Keratinocyte (primary cell): ENCODE results near the gene HDAC9. TPM values are rescaled to one million over a fixed set of nuclear protein-coding genes. Genes with fewer than 3 reads are reported as not detected.
A peak's percentile ranks its signal among the peaks of the same experiment; 100 is the strongest.

Experiments used
- DNase-seq: peaks from one replicate; pipeline ENCODE4 v3.0.0-alpha.2; 2011; ENCODE audit warnings: low read depth, missing footprints, low spot score
- FAIRE-seq: peaks from 2 replicates; lab custom pipeline; 2011; peaks lifted over from hg19 to GRCh38; lab: Jason Lieb, UNC
- H2AFZ ChIP-seq: 2 replicates; pipeline ENCODE4 v1.6.0; 2012; ENCODE audit warnings: low read length, control low read depth, inconsistent platforms; ENCODE audit not compliant: control insufficient read depth
- H3K27ac ChIP-seq: 2 replicates; pipeline ENCODE4 v1.5.1; 2011; ENCODE audit warnings: low read length; ENCODE audit not compliant: control insufficient read depth, insufficient read depth
- H3K27me3 ChIP-seq: 3 replicates; pipeline ENCODE4 v1.6.0; 2011; ENCODE audit warnings: low read length; ENCODE audit not compliant: control insufficient read depth, insufficient read depth; ENCODE audit errors: extremely low read depth
- H3K36me3 ChIP-seq, 2 experiments: 2 replicates in 1 of 2; 3 replicates in 1 of 2; pipeline ENCODE4 v1.5.1; 2011; ENCODE audit warnings: low read length in 2 of 2, mild to moderate bottlenecking in 1 of 2; ENCODE audit not compliant: control insufficient read depth in 2 of 2, insufficient read depth in 2 of 2; ENCODE audit errors: extremely low read depth in 1 of 2
- H3K4me1 ChIP-seq: 3 replicates; pipeline ENCODE4 v1.5.1; 2011; ENCODE audit warnings: low read length; ENCODE audit not compliant: control insufficient read depth, insufficient read depth; ENCODE audit errors: extremely low read depth
- H3K4me2 ChIP-seq: 3 replicates; pipeline ENCODE4 v1.6.0; 2011; ENCODE audit warnings: low read depth, low read length; ENCODE audit not compliant: control insufficient read depth, insufficient read depth; ENCODE audit errors: extremely low read depth
- H3K4me3 ChIP-seq, 3 experiments: fragments of 200-600 bp in 1 of 3; sonication (generic) in 1 of 3; 2 replicates in 2 of 3; 3 replicates in 1 of 3; pipeline ENCODE4 v1.5.1; 2011 to 2016; ENCODE audit warnings: low read length in 3 of 3, mild to moderate bottlenecking in 3 of 3, control low read depth in 2 of 3, inconsistent platforms in 1 of 3, low read depth in 1 of 3, mixed read lengths in 1 of 3, mixed run types in 1 of 3, moderate library complexity in 1 of 3; ENCODE audit not compliant: control insufficient read depth in 2 of 3, insufficient read depth in 2 of 3; ENCODE audit errors: extremely low read depth in 1 of 3
- H3K79me2 ChIP-seq: 2 replicates; pipeline ENCODE4 v1.6.0; 2012; ENCODE audit warnings: low read length; ENCODE audit not compliant: control insufficient read depth, insufficient read depth
- H3K9ac ChIP-seq: 3 replicates; pipeline ENCODE4 v1.6.0; 2011; ENCODE audit warnings: low read length; ENCODE audit not compliant: control insufficient read depth, insufficient read depth; ENCODE audit errors: extremely low read depth
- H3K9me1 ChIP-seq: 3 replicates; pipeline ENCODE4 v1.6.0; 2011; ENCODE audit warnings: low read length; ENCODE audit not compliant: control insufficient read depth, insufficient read depth; ENCODE audit errors: extremely low read depth
- H3K9me3 ChIP-seq: 2 replicates; pipeline ENCODE4 v1.5.1; 2012; ENCODE audit warnings: low read depth, low read length; ENCODE audit not compliant: control insufficient read depth
- H4K20me1 ChIP-seq: 3 replicates; pipeline ENCODE4 v1.6.0; 2011; ENCODE audit warnings: low read length; ENCODE audit not compliant: control insufficient read depth, insufficient read depth; ENCODE audit errors: extremely low read depth
- EZH2 ChIP-seq: IDR thresholded peaks from one replicate; pipeline ENCODE4 v1.6.1; 2012; ENCODE audit warnings: inconsistent platforms, mild to moderate bottlenecking, low read length, moderate library complexity
- dilution Hi-C: fragments of 300-500 bp; cut with MboI; formaldehyde crosslinking; loops from one replicate; pipeline ENCODE4 v1.7.0; 2020; ENCODE audit warnings: low sequenced_read_pairs; ENCODE audit not compliant: extremely low pct_ligation_motif_present
- polyA plus RNA-seq, 5 experiments: library from polyadenylated mRNA; depleted of rRNA in 3 of 5; stranded (reverse) in 3 of 5; stranded (forward) in 1 of 5; unstranded in 1 of 5; fragments of >200 nt; gene quantifications; 1 replicate in 1 of 5; 2 replicates in 3 of 5; 3 replicates in 1 of 5; pipeline versions ENCODE4 v1.2.1 to v1.2.3, GENCODE V29; 2011 to 2012; ENCODE audit warnings: missing spikeins in 2 of 5, low read depth in 1 of 5, low replicate concordance in 1 of 5
- TF ChIP-seq, protein P1 (sequence below), 3 experiments: IDR thresholded peaks in 1 of 3; conservative IDR thresholded peaks in 1 of 3; optimal IDR thresholded peaks in 1 of 3; 2 replicates in 2 of 3; 3 replicates in 1 of 3; pipeline versions ENCODE3 to v1.5.1; 2011; ENCODE audit warnings: low read length in 3 of 3, mild to moderate bottlenecking in 3 of 3, moderate library complexity in 2 of 3, control low read depth in 1 of 3, inconsistent platforms in 1 of 3; ENCODE audit not compliant: insufficient read depth in 2 of 3; ENCODE audit errors: extremely low read depth in 1 of 3

The HDAC9 gene
- polyA plus RNA-seq, 1 donor (not counting 4 experiments of a cell fraction or from before 2014, with no cell fraction given), result 24.6 TPM

DNA sequence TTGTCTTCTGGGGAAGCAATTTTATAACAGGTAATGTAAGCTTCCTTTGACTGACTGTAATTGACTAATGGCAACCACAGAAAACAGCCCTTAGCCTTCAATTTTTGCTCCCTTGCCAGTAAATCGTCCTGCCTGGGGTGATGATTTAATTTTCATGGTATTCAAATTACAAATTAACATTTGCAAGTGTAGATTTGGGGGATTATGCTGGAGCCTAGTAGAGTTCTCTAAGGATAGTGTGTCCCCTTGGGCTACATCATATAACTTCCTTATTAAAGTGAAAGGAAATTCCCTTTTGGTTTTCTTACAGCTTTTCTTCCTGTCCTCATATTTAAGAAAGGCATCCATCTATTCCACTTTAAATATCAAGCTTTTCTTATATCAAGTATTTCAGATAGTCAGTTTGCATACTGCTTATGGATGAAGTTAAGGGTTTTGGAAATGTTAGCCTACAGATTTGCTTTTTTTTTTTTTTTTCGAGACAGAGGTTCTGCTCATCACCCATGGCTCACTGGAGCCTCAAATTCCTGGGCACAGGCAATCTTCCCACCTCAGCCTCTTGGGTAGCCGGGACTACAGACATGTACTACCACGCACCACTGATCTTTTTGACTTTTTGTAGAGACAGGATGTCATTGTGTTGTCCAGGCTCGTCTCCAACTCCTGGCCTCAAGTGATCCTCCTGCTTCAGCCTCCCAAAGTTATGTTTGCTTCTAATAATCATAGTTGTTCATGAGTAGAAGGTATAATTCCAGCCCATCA, 35.9 kb upstream of the HDAC9 start:
- dilution Hi-C loops, result no loop called here
- Histone ChIP-seq H3K4me3 (no peak overlapping the region), H4K20me1 (no peaks in the 10 kb centered on the region), H3K9me1 (no peaks in the 10 kb centered on the region), H3K36me3 (no peaks in the 10 kb centered on the region), H3K4me1 (no peaks in the 10 kb centered on the region), H2AFZ (no peak overlapping the region), H3K4me2 (peak overlapping the region; percentile 7), H3K27ac (no peak overlapping the region), H3K27me3 (no peaks in the 10 kb centered on the region), H3K79me2 (no peaks in the 10 kb centered on the region), H3K9me3 (no peaks in the 10 kb centered on the region), H3K9ac (no peak overlapping the region)
- FAIRE-seq (no peak), DNase-seq (no peak)
- TF ChIP-seq, protein P1, sequence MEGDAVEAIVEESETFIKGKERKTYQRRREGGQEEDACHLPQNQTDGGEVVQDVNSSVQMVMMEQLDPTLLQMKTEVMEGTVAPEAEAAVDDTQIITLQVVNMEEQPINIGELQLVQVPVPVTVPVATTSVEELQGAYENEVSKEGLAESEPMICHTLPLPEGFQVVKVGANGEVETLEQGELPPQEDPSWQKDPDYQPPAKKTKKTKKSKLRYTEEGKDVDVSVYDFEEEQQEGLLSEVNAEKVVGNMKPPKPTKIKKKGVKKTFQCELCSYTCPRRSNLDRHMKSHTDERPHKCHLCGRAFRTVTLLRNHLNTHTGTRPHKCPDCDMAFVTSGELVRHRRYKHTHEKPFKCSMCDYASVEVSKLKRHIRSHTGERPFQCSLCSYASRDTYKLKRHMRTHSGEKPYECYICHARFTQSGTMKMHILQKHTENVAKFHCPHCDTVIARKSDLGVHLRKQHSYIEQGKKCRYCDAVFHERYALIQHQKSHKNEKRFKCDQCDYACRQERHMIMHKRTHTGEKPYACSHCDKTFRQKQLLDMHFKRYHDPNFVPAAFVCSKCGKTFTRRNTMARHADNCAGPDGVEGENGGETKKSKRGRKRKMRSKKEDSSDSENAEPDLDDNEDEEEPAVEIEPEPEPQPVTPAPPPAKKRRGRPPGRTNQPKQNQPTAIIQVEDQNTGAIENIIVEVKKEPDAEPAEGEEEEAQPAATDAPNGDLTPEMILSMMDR (optimal IDR thresholded peaks at IDR 0.05 in 1 of 3, IDR thresholded peaks at IDR 0.05 in 1 of 3, conservative IDR thresholded peaks at IDR 0.05 in 1 of 3; ENCODE audit: extremely low read depth in 1 of 3, insufficient read depth in 2 of 3, low read length in 3 of 3), result no peak
- TF ChIP-seq EZH2, result no peak

DNA sequence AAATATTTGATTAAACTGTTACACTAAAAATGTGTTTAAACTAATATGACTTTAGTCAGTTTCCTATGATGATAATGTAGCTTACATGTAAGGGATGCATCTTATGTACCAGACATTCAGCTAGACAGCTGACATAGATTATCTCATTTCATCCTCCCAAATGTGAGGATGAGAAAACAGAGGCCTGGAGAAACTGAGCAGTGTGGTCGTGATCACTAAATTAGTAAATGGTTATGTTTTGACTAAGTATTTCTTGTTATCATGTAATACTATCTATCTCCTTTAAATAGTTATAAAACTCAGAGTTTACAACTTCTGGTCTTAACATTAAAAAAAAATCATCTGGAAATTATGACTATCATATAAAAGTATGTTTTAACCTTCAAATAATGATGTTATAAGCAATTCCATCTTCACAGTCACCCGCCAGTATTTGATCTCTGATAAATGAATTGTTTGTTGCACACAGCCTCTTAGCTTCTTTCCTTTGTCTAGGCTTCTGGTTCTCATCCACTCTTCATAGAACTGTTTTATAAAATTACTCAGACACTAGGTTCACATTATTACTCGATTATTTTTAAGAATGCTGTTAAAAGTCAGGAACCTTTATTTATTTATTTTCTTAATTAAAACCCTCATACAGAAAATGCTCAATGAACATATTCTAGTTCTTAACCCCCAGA, 33.6 kb upstream of the HDAC9 start:
- Histone ChIP-seq H2AFZ (no peak overlapping the region), H3K9me1 (no peaks in the 10 kb centered on the region), H3K27ac (no peak overlapping the region), H3K36me3 (no peaks in the 10 kb centered on the region), H3K9ac (no peak overlapping the region), H3K4me2 (no peak overlapping the region), H3K9me3 (no peaks in the 10 kb centered on the region), H3K79me2 (no peaks in the 10 kb centered on the region), H3K4me1 (no peaks in the 10 kb centered on the region), H4K20me1 (no peaks in the 10 kb centered on the region), H3K4me3 (no peak overlapping the region), H3K27me3 (no peaks in the 10 kb centered on the region)
- FAIRE-seq, result no peak
- no peak for TF ChIP-seq EZH2
- TF ChIP-seq, protein P1 (optimal IDR thresholded peaks at IDR 0.05 in 1 of 3, IDR thresholded peaks at IDR 0.05 in 1 of 3, conservative IDR thresholded peaks at IDR 0.05 in 1 of 3; ENCODE audit: extremely low read depth in 1 of 3, insufficient read depth in 2 of 3, low read length in 3 of 3), result no peak
- DNase-seq, result no peak
- dilution Hi-C loops, result no loop called here
